OCI-LY7 (cell line): ENCODE data around the gene KRT83.

Experiments used
- EZH2phosphoT487 ChIP-seq: fragments of 200-600 bp; sonication (generic); IDR thresholded peaks from 2 replicates; pipeline ENCODE4 v1.6.1; 2018; ENCODE audit warnings: low read depth, borderline replicate concordance, mild to moderate bottlenecking, mixed run types, antibody characterized with exemption, low read length, moderate library complexity, mixed read lengths
- TF ChIP-seq, protein P1 (sequence below): fragments of 200-600 bp; sonication (generic); conservative IDR thresholded peaks from 2 replicates; pipeline ENCODE4 v1.5.1; 2014; ENCODE audit warnings: mild to moderate bottlenecking, antibody characterized with exemption, low read length, moderate library complexity, mixed read lengths

DNA sequence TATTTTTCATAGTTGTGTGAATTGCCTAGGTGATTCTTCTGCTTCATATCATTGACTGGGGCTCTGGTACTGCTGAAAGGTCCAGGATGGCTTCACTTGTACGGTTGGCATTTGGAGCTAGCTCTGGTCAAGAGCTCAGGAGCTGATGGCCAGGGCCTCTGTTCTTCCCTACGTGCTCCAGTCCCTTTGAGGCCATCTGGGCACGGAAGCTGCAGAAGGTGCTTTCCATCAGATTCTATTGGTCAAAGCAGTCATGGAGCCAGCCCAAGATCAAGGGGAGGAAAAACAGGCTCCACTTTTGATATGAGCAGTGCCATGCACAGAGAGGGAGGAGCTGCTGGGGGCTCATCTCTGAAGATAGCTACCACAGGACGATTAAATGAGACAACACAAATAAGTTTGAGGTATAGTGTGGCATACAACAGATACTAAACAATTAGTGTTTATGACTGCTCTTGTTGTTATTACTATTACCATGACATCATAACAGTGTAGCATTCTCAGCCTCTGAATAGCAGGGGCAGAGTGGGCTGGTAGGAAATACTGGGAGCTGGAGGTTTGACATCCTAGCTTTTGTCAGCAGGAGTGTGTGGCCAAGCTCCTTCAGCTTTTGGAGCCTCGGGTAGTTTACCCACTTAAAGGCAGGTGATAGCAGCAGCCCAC lies 10.4 kb downstream of the KRT83 start:
- TF ChIP-seq, protein P1, sequence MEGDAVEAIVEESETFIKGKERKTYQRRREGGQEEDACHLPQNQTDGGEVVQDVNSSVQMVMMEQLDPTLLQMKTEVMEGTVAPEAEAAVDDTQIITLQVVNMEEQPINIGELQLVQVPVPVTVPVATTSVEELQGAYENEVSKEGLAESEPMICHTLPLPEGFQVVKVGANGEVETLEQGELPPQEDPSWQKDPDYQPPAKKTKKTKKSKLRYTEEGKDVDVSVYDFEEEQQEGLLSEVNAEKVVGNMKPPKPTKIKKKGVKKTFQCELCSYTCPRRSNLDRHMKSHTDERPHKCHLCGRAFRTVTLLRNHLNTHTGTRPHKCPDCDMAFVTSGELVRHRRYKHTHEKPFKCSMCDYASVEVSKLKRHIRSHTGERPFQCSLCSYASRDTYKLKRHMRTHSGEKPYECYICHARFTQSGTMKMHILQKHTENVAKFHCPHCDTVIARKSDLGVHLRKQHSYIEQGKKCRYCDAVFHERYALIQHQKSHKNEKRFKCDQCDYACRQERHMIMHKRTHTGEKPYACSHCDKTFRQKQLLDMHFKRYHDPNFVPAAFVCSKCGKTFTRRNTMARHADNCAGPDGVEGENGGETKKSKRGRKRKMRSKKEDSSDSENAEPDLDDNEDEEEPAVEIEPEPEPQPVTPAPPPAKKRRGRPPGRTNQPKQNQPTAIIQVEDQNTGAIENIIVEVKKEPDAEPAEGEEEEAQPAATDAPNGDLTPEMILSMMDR = no peak
- TF ChIP-seq EZH2phosphoT487 = no peak
